ENCODE data around the gene HS1BP3. TPM values are rescaled to one million over a fixed set of nuclear protein-coding genes. Genes with fewer than 3 reads are reported as not detected.

HS1BP3 gene
- total RNA-seq, 1 donor, result 25.9 TPM

DNA sequence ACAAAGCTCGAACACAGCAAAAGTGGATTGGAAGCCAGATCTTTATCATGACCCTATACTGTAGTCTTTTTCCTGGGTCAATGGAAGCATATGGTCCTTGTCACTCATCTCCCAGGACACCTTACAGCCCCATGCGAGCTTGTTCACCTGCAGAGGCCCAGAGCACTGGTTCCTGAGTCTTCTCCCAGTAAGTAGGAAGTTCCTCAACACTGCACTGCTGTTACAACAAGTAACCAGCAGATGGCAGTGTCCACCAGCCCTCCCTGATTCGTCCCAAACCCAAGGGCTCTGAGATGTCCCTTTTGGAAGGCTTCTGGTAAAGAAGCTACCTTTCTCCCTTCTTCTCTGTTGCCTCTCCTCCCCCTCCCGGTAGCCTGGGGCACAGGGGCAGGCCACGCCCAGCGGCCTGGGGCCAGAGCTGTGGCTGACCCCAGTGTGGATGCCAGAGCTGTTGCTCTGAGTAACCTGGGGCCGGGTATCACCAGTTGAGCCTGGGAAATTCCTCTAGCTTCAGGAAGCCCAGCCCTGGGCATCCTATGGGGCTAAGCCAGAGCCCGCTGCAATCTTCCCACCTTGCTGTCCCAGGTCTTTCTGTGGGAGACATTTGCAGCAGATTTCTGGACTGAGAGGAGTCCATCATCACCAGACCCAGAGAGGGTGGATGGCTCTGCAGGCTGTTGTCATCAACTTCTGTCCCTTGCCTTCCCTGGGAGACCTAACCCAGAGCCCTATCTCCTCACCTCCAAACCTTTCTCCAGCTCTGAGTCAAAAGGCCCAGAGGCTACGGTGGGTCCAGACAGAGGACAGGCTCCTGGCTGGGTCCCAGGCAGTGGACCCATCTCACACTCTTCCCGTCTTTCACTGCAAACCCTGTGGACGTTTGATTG, 10.8 kb upstream of the HS1BP3 start:
- DNase-seq (ENCODE audit: low read depth), result peak; percentile 80
- no peak overlapping the region for H3K4me3 ChIP-seq (ENCODE audit: low read depth, low read length)
- peak; percentile 97 for TF ChIP-seq CTCF (IDR thresholded peaks at IDR 0.05; ENCODE audit: insufficient read depth, low read depth, low read length)

GRCh38 chr2:20660506-20661420, 9.9 kb upstream of the HS1BP3 start:
- no peak for TF ChIP-seq CTCF (IDR thresholded peaks at IDR 0.05; ENCODE audit: insufficient read depth, low read depth, low read length)
- no peak for DNase-seq (ENCODE audit: low read depth)
- H3K4me3 ChIP-seq (ENCODE audit: low read depth, low read length), result no peak overlapping the region

DNA sequence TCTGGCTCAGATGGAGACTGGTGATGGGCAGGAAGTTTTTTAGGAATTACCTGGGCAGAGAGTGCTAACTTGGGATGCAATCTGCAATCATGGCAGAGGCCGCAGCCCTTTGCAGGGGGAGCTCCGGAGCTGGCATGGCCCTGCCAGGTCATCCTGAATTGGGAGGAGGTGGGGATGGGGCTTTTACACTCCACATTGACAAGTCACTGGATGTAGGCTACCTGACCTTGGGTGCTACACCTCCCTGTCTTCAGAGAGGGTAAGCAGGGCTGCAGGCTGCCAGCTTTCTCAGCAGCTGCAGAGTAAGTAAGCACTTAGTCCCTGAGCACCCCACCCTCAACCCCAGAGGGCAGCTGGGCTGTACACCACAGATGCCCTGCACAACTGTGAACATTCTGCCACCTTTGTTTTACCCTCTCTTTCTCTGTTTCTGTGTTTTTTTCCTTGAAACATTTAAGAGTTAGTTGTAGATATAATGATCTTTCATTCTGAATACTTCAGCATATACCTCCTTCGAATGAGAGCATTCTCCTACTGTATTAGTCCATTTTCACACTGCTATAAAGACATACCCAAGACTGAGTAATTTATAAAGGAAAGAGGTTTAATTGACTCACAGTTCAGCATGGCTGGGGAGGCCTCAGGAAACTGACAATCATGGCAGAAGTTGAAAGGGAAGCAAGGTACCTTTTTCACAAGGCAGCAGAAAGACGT, 6.8 kb upstream of the HS1BP3 start:
- no peak overlapping the region for H3K4me3 ChIP-seq (ENCODE audit: low read depth, low read length)
- no peak for TF ChIP-seq CTCF (IDR thresholded peaks at IDR 0.05; ENCODE audit: insufficient read depth, low read depth, low read length)

GRCh38 chr2:20656561-20656960, 5.7 kb upstream of the HS1BP3 start:
- H3K4me3 ChIP-seq (ENCODE audit: low read depth, low read length), result no peak overlapping the region
- DNase-seq (ENCODE audit: low read depth), result no peak
- TF ChIP-seq CTCF (IDR thresholded peaks at IDR 0.05; ENCODE audit: insufficient read depth, low read depth, low read length), result no peak

More for the DNA sequence above, 6.8 kb upstream of the HS1BP3 start:
- DNase-seq (ENCODE audit: low read depth), result no peak

GRCh38 chr2:20654535-20654813, 3.6 kb upstream of the HS1BP3 start:
- DNase-seq (ENCODE audit: low read depth), result no peak
- H3K4me3 ChIP-seq (ENCODE audit: low read depth, low read length), result no peak overlapping the region
- TF ChIP-seq CTCF (IDR thresholded peaks at IDR 0.05; ENCODE audit: insufficient read depth, low read depth, low read length), result no peak

DNA sequence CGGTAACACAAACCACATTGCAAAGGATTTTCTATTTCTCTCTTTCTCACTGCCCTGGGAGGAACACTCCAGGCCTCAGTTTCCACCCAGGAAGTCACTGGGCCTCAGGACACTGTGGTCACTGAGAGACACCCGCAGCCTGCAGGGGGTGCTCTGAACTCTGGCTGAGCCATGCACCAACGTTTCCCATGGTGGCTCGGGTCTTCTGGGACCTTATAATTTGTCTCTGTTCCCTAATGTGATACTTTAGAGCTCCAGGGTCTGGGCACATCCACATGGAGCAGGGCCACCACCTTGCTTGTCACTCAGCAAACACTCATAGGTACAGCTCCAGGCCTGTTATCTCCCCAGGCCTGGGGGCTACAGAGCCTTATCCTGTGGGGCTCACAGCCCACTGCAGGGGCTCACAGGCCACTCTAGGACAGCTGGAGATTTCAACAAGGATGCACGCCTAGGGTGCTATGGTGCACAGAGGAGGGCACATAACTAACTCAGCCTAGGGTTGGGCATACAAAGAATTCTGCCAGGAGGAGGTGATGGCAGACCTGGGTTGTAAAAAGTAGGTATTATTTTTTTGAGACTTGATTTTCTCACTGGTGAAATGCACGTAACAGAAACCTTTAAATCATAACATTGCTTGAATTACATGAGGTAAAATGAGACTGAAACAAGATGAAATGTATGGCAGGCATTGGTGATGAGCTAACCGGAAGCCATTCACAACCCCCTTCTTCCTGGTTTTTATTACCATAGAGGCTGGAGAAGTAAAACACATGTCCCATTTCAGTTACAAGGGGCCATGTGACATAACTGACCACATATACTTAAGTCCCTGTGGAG, 3.0 kb upstream of the HS1BP3 start:
- peak; percentile 26 for DNase-seq (ENCODE audit: low read depth)
- no peak for TF ChIP-seq CTCF (IDR thresholded peaks at IDR 0.05; ENCODE audit: insufficient read depth, low read depth, low read length)
- H3K4me3 ChIP-seq (ENCODE audit: low read depth, low read length), result no peak overlapping the region
